Thyroid gland (tissue), 4 donors: ENCODE data around the gene WDSUB1.

Source experiments
- CTCF ChIP-seq, 6 experiments: fragments of 200-600 bp in 3 of 6; fragments of 450-650 bp in 3 of 6; sonication (generic) in 3 of 6; IDR thresholded peaks; one replicate each; pipeline ENCODE4 v1.5.1; 2016 to 2019; ENCODE audit warnings: antibody characterized with exemption in 6 of 6, mild to moderate bottlenecking in 2 of 6, inconsistent platforms in 1 of 6, moderate library complexity in 1 of 6
- POLR2A ChIP-seq, 2 donors: fragments of 450-650 bp; IDR thresholded peaks; one replicate each; pipeline ENCODE4 v1.6.1; 2017; ENCODE audit warnings: antibody characterized with exemption in 2 of 2, mild to moderate bottlenecking in 2 of 2, moderate library complexity in 1 of 2

- no peak for TF ChIP-seq POLR2A (IDR thresholded peaks at IDR 0.05)
- TF ChIP-seq CTCF (IDR thresholded peaks at IDR 0.05), result no peak
These were observed 100.0 kb downstream of the WDSUB1 start for GRCh38 chr2:159186462-159186861.
